Measurements from ENCODE around the gene KLHL41. TPM values are rescaled to one million over a fixed set of nuclear protein-coding genes. Genes with fewer than 3 reads are reported as not detected.

The KLHL41 gene
- total RNA-seq: 1 to 10 TPM; 1.5 to 3.2 (median 1.9) TPM
- polyA plus RNA-seq: under 1 TPM in 2 of 3 donors, not detected in 1; 0.17 to 0.60 TPM

DNA sequence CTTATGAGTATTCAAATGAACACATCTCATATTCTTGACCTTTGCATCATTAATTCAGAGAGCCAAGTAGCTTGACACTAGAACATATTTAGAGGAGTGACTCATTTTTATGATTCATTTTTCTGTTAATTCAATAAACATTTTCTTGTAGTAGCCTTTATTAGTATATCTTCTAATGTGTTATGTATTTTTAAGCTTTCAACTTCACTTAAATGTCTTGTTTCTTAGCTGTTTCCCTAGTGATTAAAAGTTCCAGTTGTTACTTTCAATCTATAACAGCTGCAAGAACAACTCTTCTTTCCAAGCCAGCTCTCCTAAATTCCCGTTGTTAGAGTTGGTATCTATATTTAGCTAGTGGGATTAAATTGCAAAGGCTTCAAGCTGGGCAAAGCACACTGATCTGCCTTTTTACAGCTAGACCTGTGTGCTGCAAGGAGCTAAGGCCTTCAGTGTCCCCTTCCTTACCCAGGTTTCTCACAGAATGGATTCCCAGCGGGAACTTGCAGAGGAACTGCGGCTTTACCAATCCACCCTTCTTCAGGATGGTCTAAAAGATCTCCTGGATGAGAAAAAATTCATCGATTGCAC lies at the start of gene KLHL41:
KLHL41 (plus strand) TSS at position 405 of the 588 bp plus-strand sequence; CDS start at position 482, 77 bp downstream.
- peak within 1 kb of the TSS; percentile 29 to 70 (median 54) for H3K27ac ChIP-seq
- H3K27me3 ChIP-seq: no peaks in the 10 kb centered on the region
- peaks cover 0 to 29% (median 13%) of the 10 kb centered on the region in 4 donors for H3K4me1 ChIP-seq
- intact Hi-C loops (cut with DNase I): no loop called here
- no peak for DNase-seq
- no peaks in the 10 kb centered on the region for H3K9me3 ChIP-seq
- peaks cover 0 to 10% (median 1%) of the 10 kb centered on the region in 4 donors for H3K36me3 ChIP-seq
- no peak for TF ChIP-seq POLR2AphosphoS5 (IDR thresholded peaks at IDR 0.05)
- TF ChIP-seq EP300 (IDR thresholded peaks at IDR 0.05): no peak
- no peak for TF ChIP-seq POLR2A (IDR thresholded peaks at IDR 0.05)
- TF ChIP-seq, protein P1, sequence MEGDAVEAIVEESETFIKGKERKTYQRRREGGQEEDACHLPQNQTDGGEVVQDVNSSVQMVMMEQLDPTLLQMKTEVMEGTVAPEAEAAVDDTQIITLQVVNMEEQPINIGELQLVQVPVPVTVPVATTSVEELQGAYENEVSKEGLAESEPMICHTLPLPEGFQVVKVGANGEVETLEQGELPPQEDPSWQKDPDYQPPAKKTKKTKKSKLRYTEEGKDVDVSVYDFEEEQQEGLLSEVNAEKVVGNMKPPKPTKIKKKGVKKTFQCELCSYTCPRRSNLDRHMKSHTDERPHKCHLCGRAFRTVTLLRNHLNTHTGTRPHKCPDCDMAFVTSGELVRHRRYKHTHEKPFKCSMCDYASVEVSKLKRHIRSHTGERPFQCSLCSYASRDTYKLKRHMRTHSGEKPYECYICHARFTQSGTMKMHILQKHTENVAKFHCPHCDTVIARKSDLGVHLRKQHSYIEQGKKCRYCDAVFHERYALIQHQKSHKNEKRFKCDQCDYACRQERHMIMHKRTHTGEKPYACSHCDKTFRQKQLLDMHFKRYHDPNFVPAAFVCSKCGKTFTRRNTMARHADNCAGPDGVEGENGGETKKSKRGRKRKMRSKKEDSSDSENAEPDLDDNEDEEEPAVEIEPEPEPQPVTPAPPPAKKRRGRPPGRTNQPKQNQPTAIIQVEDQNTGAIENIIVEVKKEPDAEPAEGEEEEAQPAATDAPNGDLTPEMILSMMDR (IDR thresholded peaks at IDR 0.05): no peak
- H3K4me3 ChIP-seq: no peak within 1 kb of the TSS
- WGBS, 2 donors: 86 to 87% methylated on average over 4 of the region's 4 CpGs

DNA sequence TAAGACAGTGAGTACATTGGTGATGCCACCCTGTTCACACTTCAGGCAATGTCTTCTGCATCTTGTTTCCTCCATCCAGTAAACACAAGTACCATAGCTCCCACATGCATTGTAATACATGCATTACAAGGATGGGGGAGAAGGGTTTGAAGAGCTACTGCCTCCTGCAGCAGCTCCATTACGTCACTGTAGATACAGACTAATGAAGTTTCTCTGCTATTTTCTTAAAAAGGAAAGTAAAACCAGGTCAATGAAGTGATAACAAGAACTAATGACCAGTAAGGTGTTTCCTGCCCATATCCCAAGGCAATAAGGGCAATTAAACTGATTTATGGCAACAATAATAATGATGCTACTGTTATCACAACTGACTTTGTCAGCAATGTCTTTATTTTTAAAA lies 48.4 kb upstream of the KLHL41 start:
- intact Hi-C loops (cut with DNase I): loop anchor here (10.0 kb wide), 1 partner anchor 486 kb away; no protein-coding TSS in a partner anchor
- no peak overlapping the region for H3K27ac ChIP-seq
- WGBS, 2 donors: 89 to 90% methylated on average over 1 of the region's 1 CpG
- H3K9me3 ChIP-seq: no peaks in the 10 kb centered on the region
- DNase-seq: no peak
- H3K36me3 ChIP-seq: no peaks in the 10 kb centered on the region
- TF ChIP-seq POLR2A (IDR thresholded peaks at IDR 0.05): no peak
- TF ChIP-seq, protein P1 (IDR thresholded peaks at IDR 0.05): no peak
- no peak for TF ChIP-seq EP300 (IDR thresholded peaks at IDR 0.05)
- no peak for TF ChIP-seq POLR2AphosphoS5 (IDR thresholded peaks at IDR 0.05)
- H3K4me1 ChIP-seq: peaks cover 0 to 8% (median 6%) of the 10 kb centered on the region in 4 donors
- no peak overlapping the region for H3K4me3 ChIP-seq
- no peaks in the 10 kb centered on the region for H3K27me3 ChIP-seq

DNA sequence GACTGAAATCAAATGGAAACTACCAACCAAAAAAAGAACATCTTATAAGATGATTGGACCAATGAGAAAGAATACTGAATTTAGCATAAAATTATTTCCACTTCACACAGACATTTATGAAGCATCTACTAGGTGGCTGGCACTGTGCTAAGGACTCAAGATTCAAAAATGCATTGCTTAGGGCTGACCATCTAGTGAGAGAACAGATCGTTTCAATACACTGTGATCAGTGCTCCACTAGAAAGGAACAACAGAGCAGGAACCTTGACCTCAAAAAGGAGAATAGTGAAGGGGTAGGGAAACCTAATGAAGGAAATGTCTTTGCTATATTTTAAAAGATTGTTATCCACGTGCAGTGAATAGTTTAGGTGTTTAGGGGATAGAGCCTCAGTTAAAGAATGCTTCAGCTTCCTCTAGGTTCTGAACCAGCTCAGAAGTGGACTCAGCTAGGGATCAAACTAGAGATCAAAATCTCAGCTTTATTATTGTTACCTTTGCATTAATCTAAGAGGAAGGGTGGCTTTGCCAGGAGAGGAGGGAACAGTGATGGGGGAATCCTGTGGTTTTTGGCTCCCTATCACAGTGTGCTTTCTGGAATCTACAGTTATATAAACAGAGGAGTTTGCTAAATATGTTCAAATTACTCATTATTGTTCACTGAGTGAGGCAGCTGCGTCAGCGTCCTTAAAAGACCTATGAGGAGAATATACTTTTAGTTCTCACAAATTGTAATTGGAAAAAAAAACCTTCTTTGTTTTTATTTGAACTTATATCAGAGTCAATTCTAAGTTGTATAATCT lies 46.4 kb upstream of the KLHL41 start:
- TF ChIP-seq POLR2A (IDR thresholded peaks at IDR 0.05) (no peak), EP300 (IDR thresholded peaks at IDR 0.05) (no peak), POLR2AphosphoS5 (IDR thresholded peaks at IDR 0.05) (no peak)
- TF ChIP-seq, protein P1 (IDR thresholded peaks at IDR 0.05): no peak
- H3K4me3 ChIP-seq: no peak overlapping the region
- H3K27ac ChIP-seq: no peak overlapping the region
- intact Hi-C loops (cut with DNase I): loop anchor here (10.0 kb wide), 1 partner anchor 488 kb away; no protein-coding TSS in a partner anchor
- WGBS, 2 donors: 42 to 65% methylated on average over 4 of the region's 4 CpGs
- no peaks in the 10 kb centered on the region for H3K36me3 ChIP-seq
- H3K9me3 ChIP-seq: no peaks in the 10 kb centered on the region
- peaks cover 0 to 8% (median 6%) of the 10 kb centered on the region in 4 donors for H3K4me1 ChIP-seq
- DNase-seq: no peak
- no peaks in the 10 kb centered on the region for H3K27me3 ChIP-seq

DNA sequence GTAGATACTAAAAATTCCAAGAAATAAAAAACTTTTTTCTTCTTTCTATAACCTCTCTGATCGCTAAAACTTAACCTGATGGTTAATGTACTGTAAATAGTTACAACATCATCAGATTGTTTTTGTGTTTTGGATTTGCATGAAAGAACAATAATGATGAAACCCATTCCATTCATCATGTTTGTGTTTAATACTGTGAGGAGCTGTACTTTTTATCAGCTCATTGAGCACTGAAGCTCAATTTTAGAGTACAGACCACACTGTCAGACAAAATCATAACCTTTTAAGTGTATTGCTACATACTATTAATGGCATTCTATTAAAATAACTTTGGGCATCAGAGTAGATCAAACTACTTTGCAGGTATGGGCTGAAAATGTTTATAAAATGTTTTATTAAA lies 45.0 kb upstream of the KLHL41 start:
- H3K4me3 ChIP-seq: no peak overlapping the region
- intact Hi-C loops (cut with DNase I): loop anchor here (10.0 kb wide), 1 partner anchor 490 kb away; no protein-coding TSS in a partner anchor
- DNase-seq: no peak
- no peak overlapping the region for H3K27ac ChIP-seq
- 86 to 94% methylated on average over 1 of the region's 1 CpG for WGBS, 2 donors
- TF ChIP-seq POLR2A (IDR thresholded peaks at IDR 0.05) (no peak), EP300 (IDR thresholded peaks at IDR 0.05) (no peak), POLR2AphosphoS5 (IDR thresholded peaks at IDR 0.05) (no peak)
- TF ChIP-seq, protein P1 (IDR thresholded peaks at IDR 0.05): no peak
- no peaks in the 10 kb centered on the region for H3K27me3 ChIP-seq
- H3K4me1 ChIP-seq: peaks cover 0 to 8% (median 6%) of the 10 kb centered on the region in 4 donors
- no peaks in the 10 kb centered on the region for H3K9me3 ChIP-seq
- no peaks in the 10 kb centered on the region for H3K36me3 ChIP-seq

All from sigmoid colon (tissue), 7 donors.